GM12875 (cell line): ENCODE measurements around the gene WDR5B.

Source experiments
- H3K4me3 ChIP-seq: one replicate; pipeline ENCODE4 v1.5.1; 2011; ENCODE audit warnings: low read depth, low read length, control low read depth
- CTCF ChIP-seq: IDR thresholded peaks from 2 replicates; pipeline ENCODE4 v1.5.1; 2011; ENCODE audit warnings: low read depth, mild to moderate bottlenecking, control low read depth, inconsistent platforms, low read length, moderate library complexity, borderline replicate concordance; ENCODE audit not compliant: insufficient read depth

WDR5B gene

DNA sequence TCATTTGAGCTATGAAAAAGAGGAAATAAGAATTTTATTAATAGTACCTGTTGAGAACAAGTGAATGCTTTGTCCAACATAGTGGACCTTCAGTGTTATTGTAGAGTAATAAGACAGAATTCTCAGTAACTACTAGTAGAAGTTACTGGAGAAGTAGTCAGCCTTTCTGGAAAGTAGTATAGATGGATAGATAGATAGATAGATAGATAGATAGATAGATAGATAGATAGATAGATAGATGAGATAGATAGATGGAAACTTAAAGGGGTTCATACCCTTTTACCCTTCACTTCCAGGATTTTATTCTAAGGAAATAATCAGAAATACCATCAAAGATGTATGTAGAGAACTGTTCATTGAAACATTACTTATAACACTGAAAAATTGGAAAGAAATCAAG is 26.7 kb downstream of the WDR5B start:
- no peak for TF ChIP-seq CTCF
- H3K4me3 ChIP-seq: no peak overlapping the region

GRCh38 chr3:122387709-122388108 is 28.2 kb downstream of the WDR5B start:
- no peak for TF ChIP-seq CTCF
- no peak overlapping the region for H3K4me3 ChIP-seq

DNA sequence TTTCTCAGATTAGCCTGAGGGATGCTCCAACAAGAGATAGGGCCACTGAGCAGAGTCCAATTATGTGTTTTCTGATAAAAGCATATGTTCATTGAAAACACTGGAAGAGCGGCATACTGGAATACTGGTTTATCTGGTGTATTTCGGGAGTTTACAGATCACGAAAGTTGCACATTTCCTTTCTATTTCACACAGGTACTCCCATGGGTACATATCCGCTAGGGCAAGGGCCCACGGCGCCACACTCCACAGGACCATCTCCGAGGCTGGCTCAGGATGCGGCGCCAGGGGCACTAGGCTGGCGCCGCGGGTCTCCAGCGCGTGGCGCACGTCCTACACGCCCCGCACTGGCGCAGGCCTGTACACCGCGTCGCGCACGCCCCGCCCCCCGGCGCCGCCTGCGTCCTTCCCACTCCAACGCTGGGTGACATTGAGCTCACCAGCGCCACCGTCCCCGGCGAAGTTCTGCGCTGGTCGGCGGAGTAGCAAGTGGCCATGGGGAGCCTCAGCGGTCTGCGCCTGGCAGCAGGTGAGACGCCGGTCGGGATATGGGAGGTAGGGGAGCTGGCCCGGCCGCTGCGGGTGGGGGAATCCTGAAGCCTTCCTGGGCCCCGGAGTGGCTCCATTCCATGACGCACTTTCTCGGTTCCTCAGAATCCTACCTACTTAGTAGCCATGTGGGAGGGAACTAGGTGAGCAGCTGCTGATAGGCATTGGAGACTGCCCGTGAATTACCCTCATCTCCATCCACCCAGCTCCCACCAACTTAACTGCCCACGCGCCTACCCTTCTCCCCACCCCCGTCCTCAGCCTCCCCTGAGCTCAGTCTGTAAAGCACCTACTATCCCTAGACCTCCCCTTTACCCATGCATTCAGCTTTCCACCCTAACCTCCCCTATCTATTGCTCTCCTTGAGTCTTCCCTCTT is 31.8 kb downstream of the WDR5B start, which contains the start of gene FAM162A:
Gene FAM162A (plus strand): TSS at position 412 of the 927 bp plus-strand sequence. CDS start 84 bp downstream, at position 496.
- peak within 1 kb of the TSS; percentile 80 for H3K4me3 ChIP-seq
- peak; percentile 72 for TF ChIP-seq CTCF

- no peak for TF ChIP-seq CTCF
- H3K4me3 ChIP-seq: peak within 1 kb of the TSS; percentile 80
Measured at GRCh38 chr3:122382888-122383666, 32.8 kb downstream of the WDR5B start, which contains the start of gene MIX23. TSS of gene MIX23 (minus strand) at chr3:122383231. CDS start at chr3:122383224, 7 bp downstream.

- TF ChIP-seq CTCF: no peak
- H3K4me3 ChIP-seq: no peak overlapping the region
Measured at GRCh38 chr3:122377975-122378374, 37.9 kb downstream of the WDR5B start.

DNA sequence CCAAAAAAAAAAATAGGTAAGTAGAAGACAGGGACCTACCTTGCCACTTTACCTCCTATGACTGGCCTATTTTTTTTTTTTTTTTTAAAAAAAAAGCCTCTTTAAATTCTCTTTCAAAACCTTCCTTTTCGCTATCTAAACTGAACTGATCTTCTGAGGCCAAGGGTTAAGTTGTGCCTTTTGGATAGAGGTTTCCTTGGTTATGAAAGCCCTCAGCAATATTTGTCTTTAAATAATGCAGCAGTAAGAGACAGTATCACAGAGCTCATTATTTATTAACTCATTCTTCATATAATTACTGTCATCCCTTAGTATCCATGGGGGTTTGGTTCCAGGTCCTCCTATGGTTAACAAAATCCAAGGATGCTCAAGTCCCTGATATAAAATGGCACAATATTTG is 41.8 kb downstream of the WDR5B start:
- no peak for TF ChIP-seq CTCF
- no peak overlapping the region for H3K4me3 ChIP-seq
